Body of pancreas (tissue), 4 donors: ENCODE results near the gene ZNF629. TPM values are rescaled to one million over a fixed set of nuclear protein-coding genes. Genes with fewer than 3 reads are reported as not detected.

Experiments
- ATAC-seq: fragments of 150-250 bp; one replicate; pipeline ENCODE4 v1.9.1; 2016
- DNase-seq, 4 donors: peaks; one replicate each; pipeline ENCODE4 v3.0.0-alpha.2; 2019
- H3K27ac ChIP-seq, 4 donors: fragments of 200-600 bp; sonication (generic); 1 replicate in 3 of 4; 2 replicates in 1 of 4; pipeline versions ENCODE4 v1.5.1 to v1.6.1; 2016 to 2019; ENCODE audit warnings: mild to moderate bottlenecking in 1 of 4, mixed read lengths in 1 of 4, moderate library complexity in 1 of 4
- H3K27me3 ChIP-seq, 2 donors: fragments of 200-600 bp; sonication (generic); one replicate each; pipeline ENCODE4 v1.6.0; 2016; ENCODE audit warnings: mild to moderate bottlenecking in 1 of 2
- H3K36me3 ChIP-seq, 2 donors: fragments of 200-600 bp; sonication (generic); replicated peaks in 1 of 2; 2 replicates each; pipeline ENCODE4 v1.5.1; 2016; ENCODE audit warnings: low read depth in 2 of 2; ENCODE audit not compliant: insufficient read depth in 1 of 2
- H3K4me1 ChIP-seq: fragments of 200-600 bp; sonication (generic); one replicate; pipeline ENCODE4 v1.6.0; 2016
- H3K4me3 ChIP-seq, 2 donors: fragments of 200-600 bp; sonication (generic); 1 replicate in 1 of 2; 2 replicates in 1 of 2; pipeline ENCODE4 v1.5.1; 2016 to 2019
- H3K9me3 ChIP-seq, 3 donors: fragments of 200-600 bp; sonication (generic); 1 replicate in 2 of 3; 2 replicates in 1 of 3; pipeline ENCODE4 v1.5.1; 2016
- CTCF ChIP-seq, 7 experiments: fragments of 450-650 bp in 4 of 7; fragments of 200-600 bp in 3 of 7; sonication (generic) in 3 of 7; IDR thresholded peaks; one replicate each; pipeline ENCODE4 v1.5.1; 2016 to 2019; ENCODE audit warnings: antibody characterized with exemption in 7 of 7
- POLR2A ChIP-seq, 3 donors: fragments of 450-650 bp; IDR thresholded peaks; one replicate each; pipeline ENCODE4 v1.6.1; 2016; ENCODE audit warnings: antibody characterized with exemption in 3 of 3, mild to moderate bottlenecking in 2 of 3
- WGBS, 2 donors: methylation state at CpG; one replicate each; pipeline ENCODE4 v1.1.5; 2017; 5-methylcytosine and 5-hydroxymethylcytosine counted together
- intact Hi-C: fragments of 100-400 bp; cut with DNase I; formaldehyde crosslinking; loops from one replicate; pipeline ENCODE4 v1.15.1; 2023
- total RNA-seq, 2 donors: library from RNA; depleted of rRNA; stranded (reverse); fragments of >200 nt; gene quantifications; one replicate each; pipeline ENCODE4 v1.1.0, GENCODE V29; 2016

Gene ZNF629
- total RNA-seq, 2 donors from 2014 or later, result 8.6 to 9.2 TPM

- no peaks in the 10 kb centered on the region for H3K9me3 ChIP-seq
- ATAC-seq, result no peak
- intact Hi-C loops, result no loop called here
Measured at GRCh38 chr16:30778549-30779244, 8.3 kb downstream of the ZNF629 start.

GRCh38 chr16:30777591-30778297 is 9.3 kb downstream of the ZNF629 start:
- peaks cover 0 to 5% of the 10 kb centered on the region in 2 donors for H3K36me3 ChIP-seq
- no peaks in the 10 kb centered on the region for H3K27me3 ChIP-seq
- no peak for DNase-seq
- H3K4me3 ChIP-seq, result no peak overlapping the region
- 86% methylated on average over 4 to 7 of the region's 7 CpGs for WGBS, 2 donors
- H3K9me3 ChIP-seq, result no peaks in the 10 kb centered on the region
- ATAC-seq, result no peak
- H3K4me1 ChIP-seq, result peaks cover 19% of the 10 kb centered on the region
- intact Hi-C loops, result no loop called here
- TF ChIP-seq CTCF (IDR thresholded peaks at IDR 0.05) (no peak), POLR2A (IDR thresholded peaks at IDR 0.05) (no peak)
- no peak overlapping the region for H3K27ac ChIP-seq

More at GRCh38 chr16:30778549-30779244, 8.3 kb downstream of the ZNF629 start:
- Histone ChIP-seq H3K27me3 (no peaks in the 10 kb centered on the region), H3K4me1 (peaks cover 19% of the 10 kb centered on the region), H3K36me3 (peaks cover 0 to 7% of the 10 kb centered on the region in 2 donors), H3K27ac (peak overlapping the region in 1 of 4 donors; percentile 9), H3K4me3 (no peak overlapping the region)
- TF ChIP-seq CTCF (IDR thresholded peaks at IDR 0.05) (no peak), POLR2A (IDR thresholded peaks at IDR 0.05) (no peak)
- 85 to 91% methylated on average over 13 to 14 of the region's 14 CpGs for WGBS, 2 donors
- no peak for DNase-seq

- ATAC-seq (peak; percentile 86), DNase-seq (peak; percentile 78 to 86 (median 82))
- intact Hi-C loops, result no loop called here
- Histone ChIP-seq H3K4me1 (peaks cover 19% of the 10 kb centered on the region), H3K27me3 (no peaks in the 10 kb centered on the region), H3K4me3 (peak overlapping the region; percentile 56 to 87), H3K27ac (peak overlapping the region; percentile 75 to 89 (median 82)), H3K36me3 (peaks cover 4 to 13% of the 10 kb centered on the region in 2 donors), H3K9me3 (no peaks in the 10 kb centered on the region)
- TF ChIP-seq POLR2A (IDR thresholded peaks at IDR 0.05) (peak; percentile 29 to 67 (median 63)), CTCF (IDR thresholded peaks at IDR 0.05) (no peak)
- WGBS, 2 donors, result 1% methylated on average over 23 to 79 of the region's 81 CpGs
Measured at GRCh38 chr16:30775392-30776188, 11.4 kb downstream of the ZNF629 start.

GRCh38 chr16:30775131-30775391 is 11.9 kb downstream of the ZNF629 start:
- Histone ChIP-seq H3K4me3 (peak overlapping the region in 1 of 2 donors; percentile 56), H3K9me3 (no peaks in the 10 kb centered on the region), H3K27ac (peak overlapping the region in 3 of 4 donors; percentile 75 to 89 (median 86)), H3K36me3 (peaks cover 4 to 16% of the 10 kb centered on the region in 2 donors), H3K4me1 (peaks cover 19% of the 10 kb centered on the region), H3K27me3 (no peaks in the 10 kb centered on the region)
- DNase-seq (no peak), ATAC-seq (no peak)
- no peak for TF ChIP-seq CTCF (IDR thresholded peaks at IDR 0.05)
- no peak for TF ChIP-seq POLR2A (IDR thresholded peaks at IDR 0.05)
- intact Hi-C loops, result no loop called here
- WGBS, 2 donors, result 13 to 38% methylated on average over 4 to 15 of the region's 15 CpGs
